ENCODE data around the gene BTBD2.

GRCh38 chr19:1956122-1956494 lies 59.4 kb downstream of the BTBD2 start:
- TF ChIP-seq CTCF (IDR thresholded peaks at IDR 0.05) (no peak), POLR2A (IDR thresholded peaks at IDR 0.05) (no peak)

All from lower leg skin (tissue), 3 donors.